Muscle layer of colon (tissue), 2 donors: Measurements from ENCODE around the gene BMP7.

ENCODE experiments used
- H3K27ac ChIP-seq: one replicate; pipeline ENCODE4 v1.7.0; 2013; ENCODE audit warnings: low read depth, mild to moderate bottlenecking, low read length, moderate library complexity
- H3K27me3 ChIP-seq, 2 donors: one replicate each; pipeline ENCODE4 v1.7.0; 2013; ENCODE audit warnings: low read length in 2 of 2, mild to moderate bottlenecking in 2 of 2; ENCODE audit not compliant: insufficient read depth in 2 of 2, control insufficient read depth in 1 of 2
- H3K36me3 ChIP-seq: one replicate; pipeline ENCODE4 v1.7.0; 2013; ENCODE audit warnings: mild to moderate bottlenecking, low read length; ENCODE audit not compliant: insufficient read depth
- H3K4me1 ChIP-seq: one replicate; pipeline ENCODE4 v1.7.0; 2013; ENCODE audit warnings: mild to moderate bottlenecking, low read length; ENCODE audit not compliant: insufficient read depth
- H3K4me3 ChIP-seq, 2 donors: one replicate each; pipeline ENCODE4 v1.7.0; 2013; ENCODE audit warnings: low read length in 2 of 2, low read depth in 1 of 2, mild to moderate bottlenecking in 1 of 2, moderate library complexity in 1 of 2
- H3K9ac ChIP-seq: one replicate; pipeline ENCODE4 v1.7.0; 2013; ENCODE audit warnings: low read length
- H3K9me3 ChIP-seq: one replicate; pipeline ENCODE4 v1.7.0; 2013; ENCODE audit warnings: mild to moderate bottlenecking, low read length
- donor health status: abdominal sarcoma.
- donor health status: Adenocarcinoma of cecum.

BMP7 gene

GRCh38 chr20:57256205-57256604 is 10.2 kb downstream of the BMP7 start:
- Histone ChIP-seq H3K27me3 (peaks cover 17 to 28% of the 10 kb centered on the region in 2 donors), H3K4me3 (no peak overlapping the region), H3K27ac (no peak overlapping the region)

GRCh38 chr20:57255183-57255582 is 11.3 kb downstream of the BMP7 start:
- Histone ChIP-seq H3K27ac (no peak overlapping the region), H3K9me3 (no peaks in the 10 kb centered on the region), H3K4me1 (no peaks in the 10 kb centered on the region), H3K27me3 (peaks cover 7 to 21% of the 10 kb centered on the region in 2 donors), H3K4me3 (no peak overlapping the region), H3K36me3 (no peaks in the 10 kb centered on the region), H3K9ac (no peak overlapping the region)

More at GRCh38 chr20:57256205-57256604, 10.2 kb downstream of the BMP7 start:
- Histone ChIP-seq H3K9me3 (no peaks in the 10 kb centered on the region), H3K4me1 (no peaks in the 10 kb centered on the region), H3K9ac (no peak overlapping the region), H3K36me3 (no peaks in the 10 kb centered on the region)

GRCh38 chr20:57252559-57253162 is 13.8 kb downstream of the BMP7 start:
- Histone ChIP-seq H3K4me1 (no peaks in the 10 kb centered on the region), H3K36me3 (no peaks in the 10 kb centered on the region), H3K9ac (no peak overlapping the region), H3K27ac (no peak overlapping the region), H3K9me3 (no peaks in the 10 kb centered on the region), H3K27me3 (peaks cover 0 to 5% of the 10 kb centered on the region in 2 donors), H3K4me3 (no peak overlapping the region)

- Histone ChIP-seq H3K4me1 (no peaks in the 10 kb centered on the region), H3K36me3 (no peaks in the 10 kb centered on the region), H3K9me3 (no peaks in the 10 kb centered on the region), H3K9ac (no peak overlapping the region), H3K27ac (no peak overlapping the region), H3K4me3 (no peak overlapping the region), H3K27me3 (peaks cover 0 to 5% of the 10 kb centered on the region in 2 donors)
Observed at GRCh38 chr20:57251949-57252348, 14.5 kb downstream of the BMP7 start.

- Histone ChIP-seq H3K9me3 (no peaks in the 10 kb centered on the region), H3K4me3 (no peak overlapping the region), H3K4me1 (no peaks in the 10 kb centered on the region), H3K27me3 (peaks cover 0 to 5% of the 10 kb centered on the region in 2 donors), H3K9ac (no peak overlapping the region), H3K36me3 (no peaks in the 10 kb centered on the region), H3K27ac (no peak overlapping the region)
Observed at GRCh38 chr20:57251344-57251743, 15.1 kb downstream of the BMP7 start.

- no peaks in the 10 kb centered on the region for H3K36me3 ChIP-seq
- H3K4me1 ChIP-seq, result no peaks in the 10 kb centered on the region
- no peaks in the 10 kb centered on the region for H3K9me3 ChIP-seq
- H3K27ac ChIP-seq, result no peak overlapping the region
- H3K27me3 ChIP-seq, result peaks cover 0 to 5% of the 10 kb centered on the region in 2 donors
- H3K4me3 ChIP-seq, result no peak overlapping the region
- no peak overlapping the region for H3K9ac ChIP-seq
Observed at GRCh38 chr20:57250607-57251343, 15.7 kb downstream of the BMP7 start.

- Histone ChIP-seq H3K9me3 (no peaks in the 10 kb centered on the region), H3K27me3 (no peaks in the 10 kb centered on the region), H3K9ac (no peak overlapping the region), H3K4me1 (no peaks in the 10 kb centered on the region), H3K36me3 (no peaks in the 10 kb centered on the region), H3K27ac (no peak overlapping the region), H3K4me3 (no peak overlapping the region)
Observed at GRCh38 chr20:57249772-57250171, 16.7 kb downstream of the BMP7 start.

GRCh38 chr20:57249073-57249472 is 17.4 kb downstream of the BMP7 start:
- H3K4me1 ChIP-seq, result no peaks in the 10 kb centered on the region
- H3K27ac ChIP-seq, result no peak overlapping the region
- H3K36me3 ChIP-seq, result no peaks in the 10 kb centered on the region
- no peaks in the 10 kb centered on the region for H3K27me3 ChIP-seq
- no peak overlapping the region for H3K4me3 ChIP-seq
- no peak overlapping the region for H3K9ac ChIP-seq
- H3K9me3 ChIP-seq, result no peaks in the 10 kb centered on the region

- Histone ChIP-seq H3K4me3 (no peak overlapping the region), H3K9ac (no peak overlapping the region), H3K27me3 (no peaks in the 10 kb centered on the region), H3K27ac (no peak overlapping the region), H3K9me3 (no peaks in the 10 kb centered on the region), H3K36me3 (no peaks in the 10 kb centered on the region), H3K4me1 (no peaks in the 10 kb centered on the region)
Observed at GRCh38 chr20:57248132-57248797, 18.2 kb downstream of the BMP7 start.

- Histone ChIP-seq H3K36me3 (no peaks in the 10 kb centered on the region), H3K4me3 (no peak overlapping the region), H3K27ac (no peak overlapping the region), H3K9me3 (no peaks in the 10 kb centered on the region), H3K27me3 (no peaks in the 10 kb centered on the region), H3K9ac (no peak overlapping the region), H3K4me1 (no peaks in the 10 kb centered on the region)
Observed at GRCh38 chr20:57247292-57247965, 19.0 kb downstream of the BMP7 start.

- no peak overlapping the region for H3K4me3 ChIP-seq
Observed at GRCh38 chr20:57245997-57246396, 20.4 kb downstream of the BMP7 start.

More at GRCh38 chr20:57245997-57246396, 20.4 kb downstream of the BMP7 start:
- peaks cover 6% of the 10 kb centered on the region for H3K4me1 ChIP-seq
- H3K9ac ChIP-seq, result no peak overlapping the region
- H3K9me3 ChIP-seq, result no peaks in the 10 kb centered on the region
- no peaks in the 10 kb centered on the region for H3K36me3 ChIP-seq
- no peak overlapping the region for H3K27ac ChIP-seq
- H3K27me3 ChIP-seq, result no peaks in the 10 kb centered on the region
